Measurements from ENCODE around the gene RABEPK.
"Not testable (repeated sequence)": the region's sequence is repeated elsewhere in the genome, so short reads cannot be mapped to it uniquely, and the experiment has no call there.

The RABEPK gene

GRCh38 chr9:125234099-125234498 is 33.8 kb downstream of the RABEPK start:
- H3K4me1 Mint-ChIP-seq (ENCODE audit: low read depth), result peaks cover 46% of the 10 kb centered on the region
- not testable (repeated sequence) for H3K4me3 Mint-ChIP-seq; H3K27me3 Mint-ChIP-seq; H3K9me3 Mint-ChIP-seq (ENCODE audit: low read depth); H3K27ac Mint-ChIP-seq
- H3K36me3 Mint-ChIP-seq, result peaks cover 25% of the 10 kb centered on the region

GRCh38 chr9:125235804-125236519 is 35.6 kb downstream of the RABEPK start:
- peaks cover 31% of the 10 kb centered on the region for H3K36me3 Mint-ChIP-seq

DNA sequence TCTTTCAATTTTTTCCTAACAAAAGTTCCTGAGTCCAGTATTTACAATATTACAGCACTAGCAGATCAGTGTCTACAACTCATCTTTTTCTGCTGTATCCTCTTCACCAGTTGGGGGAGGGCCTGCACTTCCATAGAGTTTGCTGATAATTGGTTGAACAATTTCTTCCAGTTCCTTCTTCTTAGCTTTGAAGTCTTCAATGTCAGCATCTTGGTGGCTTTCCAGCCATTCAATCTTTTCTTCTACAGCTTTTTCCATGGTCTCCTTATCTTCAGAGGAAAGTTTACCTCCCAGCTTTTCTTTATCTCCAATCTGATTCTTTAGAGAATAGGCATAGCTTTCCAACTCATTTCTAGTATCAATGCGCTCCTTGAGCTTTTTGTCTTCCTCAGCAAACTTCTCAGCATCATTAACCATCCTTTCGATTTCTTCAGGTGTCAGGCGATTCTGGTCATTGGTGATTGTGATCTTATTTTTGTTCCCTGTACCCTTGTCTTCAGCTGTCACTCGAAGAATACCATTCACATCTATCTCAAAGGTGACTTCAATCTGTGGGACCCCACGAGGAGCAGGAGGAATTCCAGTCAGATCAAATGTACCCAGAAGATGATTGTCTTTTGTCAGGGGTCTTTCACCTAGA is 36.3 kb downstream of the RABEPK start:
- Mint-ChIP-seq H3K4me3 (peak overlapping the region; percentile 98), H3K27ac (peak overlapping the region; percentile 71), H3K36me3 (peaks cover 33% of the 10 kb centered on the region), H3K4me1 (ENCODE audit: low read depth) (peaks cover 49% of the 10 kb centered on the region)
- not testable (repeated sequence) for H3K27me3 Mint-ChIP-seq; H3K9me3 Mint-ChIP-seq (ENCODE audit: low read depth)

More at GRCh38 chr9:125235804-125236519, 35.6 kb downstream of the RABEPK start:
- Mint-ChIP-seq H3K4me1 (ENCODE audit: low read depth) (peaks cover 49% of the 10 kb centered on the region), H3K9me3 (ENCODE audit: low read depth) (no peaks in the 10 kb centered on the region), H3K27ac (peak overlapping the region; percentile 71), H3K27me3 (no peaks in the 10 kb centered on the region), H3K4me3 (peak overlapping the region; percentile 98)

DNA sequence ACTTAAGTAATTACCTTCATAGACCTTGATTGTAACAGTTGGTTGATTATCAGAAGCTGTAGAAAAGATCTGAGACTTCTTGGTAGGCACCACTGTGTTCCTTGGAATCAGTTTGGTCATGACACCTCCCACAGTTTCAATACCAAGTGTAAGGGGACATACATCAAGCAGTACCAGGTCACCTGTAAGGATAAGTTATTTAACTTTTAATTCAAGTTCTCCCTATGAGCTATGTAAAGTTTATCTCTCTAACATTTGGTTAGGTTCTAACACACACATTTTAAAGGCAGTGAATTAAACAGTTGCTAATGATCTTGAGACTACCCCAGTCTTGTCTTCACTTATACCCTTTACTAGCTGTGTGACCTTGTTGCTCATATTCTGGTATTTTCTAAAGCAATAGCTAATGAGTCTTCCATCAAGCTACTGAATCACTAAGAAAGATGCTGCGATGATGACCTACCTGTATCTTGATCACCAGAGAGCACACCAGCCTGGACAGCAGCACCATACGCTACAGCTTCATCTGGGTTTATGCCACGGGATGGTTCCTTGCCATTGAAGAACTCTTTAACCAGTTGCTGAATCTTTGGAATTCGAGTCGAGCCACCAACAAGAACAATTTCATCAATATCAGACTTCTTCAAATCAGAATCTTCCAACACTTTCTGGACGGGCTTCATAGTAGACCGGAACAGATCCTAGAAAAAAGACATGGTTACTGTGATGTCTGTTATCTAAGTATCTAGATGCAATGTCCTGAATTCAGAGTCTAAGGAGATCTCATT is 38.0 kb downstream of the RABEPK start:
- peaks cover 33% of the 10 kb centered on the region for H3K36me3 Mint-ChIP-seq
- no peaks in the 10 kb centered on the region for H3K9me3 Mint-ChIP-seq (ENCODE audit: low read depth)
- H3K4me1 Mint-ChIP-seq (ENCODE audit: low read depth), result peaks cover 57% of the 10 kb centered on the region
- peak overlapping the region; percentile 71 for H3K27ac Mint-ChIP-seq
- no peaks in the 10 kb centered on the region for H3K27me3 Mint-ChIP-seq
- peak overlapping the region; percentile 98 for H3K4me3 Mint-ChIP-seq

DNA sequence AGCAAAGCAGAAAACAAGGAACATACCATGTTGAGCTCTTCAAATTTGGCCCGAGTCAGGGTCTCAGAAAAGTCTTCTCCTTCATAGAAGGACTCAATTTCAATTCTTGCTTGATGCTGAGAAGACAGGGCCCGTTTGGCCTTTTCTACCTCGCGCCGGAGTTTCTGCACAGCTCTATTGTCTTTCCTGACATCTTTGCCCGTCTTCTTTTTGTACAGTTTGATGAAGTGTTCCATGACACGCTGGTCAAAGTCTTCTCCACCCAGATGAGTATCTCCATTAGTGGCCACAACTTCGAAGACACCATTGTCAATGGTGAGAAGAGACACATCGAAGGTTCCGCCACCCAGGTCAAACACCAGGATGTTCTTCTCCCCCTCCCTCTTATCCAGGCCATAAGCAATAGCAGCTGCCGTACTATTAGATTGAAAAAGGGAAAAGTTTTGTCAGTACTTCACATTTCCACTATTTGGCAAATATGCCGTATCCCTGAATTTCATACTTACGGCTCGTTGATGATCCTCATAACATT is 38.6 kb downstream of the RABEPK start:
- Mint-ChIP-seq H3K4me1 (ENCODE audit: low read depth) (peaks cover 59% of the 10 kb centered on the region), H3K27ac (peak overlapping the region; percentile 71), H3K9me3 (ENCODE audit: low read depth) (no peaks in the 10 kb centered on the region), H3K27me3 (no peaks in the 10 kb centered on the region), H3K4me3 (peak overlapping the region; percentile 98), H3K36me3 (peaks cover 33% of the 10 kb centered on the region)

DNA sequence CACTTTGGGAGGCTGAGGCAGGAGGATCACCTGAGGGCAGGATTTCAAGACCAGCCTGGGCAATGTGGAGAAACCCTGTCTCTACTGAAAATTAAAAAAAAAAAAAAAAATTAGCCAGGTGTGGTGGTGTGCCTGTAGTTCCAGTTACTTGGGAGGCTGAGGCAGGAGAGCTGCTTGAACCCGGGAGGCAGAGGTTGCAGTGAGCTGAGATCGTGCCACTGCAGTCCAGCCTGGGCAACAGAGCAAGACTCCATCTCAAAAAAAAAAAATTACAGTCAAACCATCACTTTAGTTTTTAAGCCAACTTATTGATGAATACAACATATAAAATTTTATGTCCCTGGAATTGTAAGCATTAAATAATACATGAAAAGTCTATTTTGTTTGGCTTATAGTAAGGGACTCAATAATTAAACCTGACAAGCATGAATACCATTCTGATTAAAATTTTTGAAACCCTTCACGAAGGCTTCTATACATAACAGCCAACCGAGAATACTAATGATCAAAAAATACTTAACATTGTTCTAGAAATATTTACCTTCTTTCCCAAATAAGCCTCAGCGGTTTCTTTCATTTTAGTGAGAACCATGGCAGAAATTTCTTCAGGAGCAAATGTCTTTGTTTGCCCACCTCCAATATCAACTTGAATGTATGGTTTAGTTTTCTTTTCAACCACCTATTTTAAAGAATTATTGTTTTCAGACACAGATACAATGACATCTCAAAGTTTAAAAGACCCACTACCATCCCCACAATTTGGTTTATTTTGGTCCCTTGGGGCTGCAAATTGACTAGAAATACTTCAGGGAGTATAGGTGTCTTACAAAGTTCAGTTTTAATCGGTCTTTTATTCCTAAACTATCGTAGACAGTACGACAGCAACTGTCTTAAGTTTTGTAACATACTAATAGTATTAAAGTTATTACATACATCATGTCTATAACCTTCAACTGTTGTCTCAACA is 39.6 kb downstream of the RABEPK start:
- Mint-ChIP-seq H3K27me3 (no peaks in the 10 kb centered on the region), H3K9me3 (ENCODE audit: low read depth) (no peaks in the 10 kb centered on the region), H3K4me3 (peak overlapping the region; percentile 98), H3K4me1 (ENCODE audit: low read depth) (peaks cover 58% of the 10 kb centered on the region), H3K36me3 (peaks cover 33% of the 10 kb centered on the region), H3K27ac (peak overlapping the region; percentile 98)

GRCh38 chr9:125240649-125240999 is 40.3 kb downstream of the RABEPK start:
- no peaks in the 10 kb centered on the region for H3K27me3 Mint-ChIP-seq
- peaks cover 51% of the 10 kb centered on the region for H3K4me1 Mint-ChIP-seq (ENCODE audit: low read depth)
- peak overlapping the region; percentile 98 for H3K4me3 Mint-ChIP-seq
- no peaks in the 10 kb centered on the region for H3K9me3 Mint-ChIP-seq (ENCODE audit: low read depth)
- peak overlapping the region; percentile 98 for H3K27ac Mint-ChIP-seq
- peaks cover 29% of the 10 kb centered on the region for H3K36me3 Mint-ChIP-seq

DNA sequence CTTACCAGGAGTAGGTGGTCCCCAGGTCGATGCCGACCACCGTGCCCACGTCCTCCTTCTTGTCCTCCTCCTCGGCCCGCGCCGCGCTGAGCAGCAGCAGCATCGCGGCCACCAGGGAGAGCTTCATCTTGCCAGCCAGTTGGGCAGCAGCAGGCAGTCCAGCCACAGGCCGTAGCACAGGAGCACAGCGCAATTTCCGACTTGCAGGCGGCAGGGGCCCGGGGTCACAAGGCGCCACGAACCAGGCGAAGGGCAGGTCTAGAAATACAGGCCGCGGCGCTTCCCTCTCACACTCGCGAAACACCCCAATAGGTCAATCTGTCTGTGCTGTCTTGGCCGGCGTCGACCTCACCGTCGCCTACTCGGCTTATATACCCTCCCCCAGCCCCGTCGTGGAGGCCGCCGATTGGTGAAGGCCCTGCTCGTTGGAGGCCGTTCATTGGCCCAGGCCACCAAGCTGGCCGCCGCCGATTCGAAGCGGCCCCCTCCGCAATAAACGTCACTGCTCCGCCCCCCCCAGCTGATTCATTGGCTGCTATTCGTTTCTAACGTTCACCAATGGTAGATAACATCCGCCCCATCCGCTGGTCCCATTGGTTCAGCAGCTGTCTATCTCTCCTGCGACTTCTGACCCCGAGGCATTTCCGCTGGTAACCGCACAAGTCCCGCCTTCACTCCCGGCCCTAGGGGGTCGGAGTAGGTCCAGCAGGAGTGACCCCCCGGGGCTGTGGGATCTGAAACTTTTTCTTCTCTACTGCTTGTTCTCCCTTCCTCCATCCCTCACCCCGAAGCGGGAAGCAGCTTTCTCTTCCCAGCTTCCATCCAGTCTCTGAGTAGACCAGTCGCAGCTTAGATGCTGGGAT is 40.9 kb downstream of the RABEPK start, which contains the start of gene HSPA5:
Gene HSPA5, minus strand, starts transcription at position 344 of the 863 bp plus-strand sequence. Its CDS starts 217 bp downstream, at position 127.
- Mint-ChIP-seq H3K36me3 (peaks cover 27% of the 10 kb centered on the region), H3K4me1 (ENCODE audit: low read depth) (peaks cover 45% of the 10 kb centered on the region), H3K27me3 (no peaks in the 10 kb centered on the region), H3K9me3 (ENCODE audit: low read depth) (no peaks in the 10 kb centered on the region), H3K27ac (peak within 1 kb of the TSS; percentile 98), H3K4me3 (peak within 1 kb of the TSS; percentile 98)

- Mint-ChIP-seq H3K36me3 (peaks cover 22% of the 10 kb centered on the region), H3K4me1 (ENCODE audit: low read depth) (peaks cover 36% of the 10 kb centered on the region)
These were observed 41.8 kb downstream of the RABEPK start for GRCh38 chr9:125241863-125242739.

GRCh38 chr9:125243792-125244260 is 43.5 kb downstream of the RABEPK start:
- Mint-ChIP-seq H3K36me3 (peaks cover 11% of the 10 kb centered on the region), H3K4me1 (ENCODE audit: low read depth) (peaks cover 20% of the 10 kb centered on the region), H3K27ac (peak overlapping the region; percentile 79), H3K27me3 (no peaks in the 10 kb centered on the region), H3K4me3 (peak overlapping the region; percentile 51), H3K9me3 (ENCODE audit: low read depth) (no peaks in the 10 kb centered on the region)

More at GRCh38 chr9:125241863-125242739, 41.8 kb downstream of the RABEPK start:
- Mint-ChIP-seq H3K4me3 (peak overlapping the region; percentile 98), H3K27ac (peak overlapping the region; percentile 98), H3K27me3 (no peaks in the 10 kb centered on the region), H3K9me3 (ENCODE audit: low read depth) (no peaks in the 10 kb centered on the region)

DNA sequence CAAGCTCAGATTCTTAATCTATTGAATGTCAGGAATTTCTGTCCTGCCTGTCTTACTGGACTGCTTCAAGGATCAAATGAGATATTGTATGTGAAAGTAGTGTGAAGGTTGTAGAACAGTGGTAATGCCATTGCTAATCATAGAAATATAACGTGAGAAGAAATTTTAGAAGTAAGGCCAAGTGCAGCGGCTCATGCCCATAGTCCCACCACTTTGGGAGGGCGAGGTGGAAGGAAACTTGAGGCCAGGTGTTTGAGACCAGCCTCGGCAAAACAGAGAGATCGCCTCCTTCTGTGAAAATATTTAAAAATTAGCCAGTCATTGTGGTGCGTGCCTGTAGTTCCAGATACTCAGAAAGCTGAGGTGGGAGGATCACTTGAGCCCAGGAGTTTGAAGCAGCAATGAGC is 45.9 kb downstream of the RABEPK start:
- H3K9me3 Mint-ChIP-seq (ENCODE audit: low read depth), result no peaks in the 10 kb centered on the region
- H3K4me3 Mint-ChIP-seq, result no peak overlapping the region
- no peak overlapping the region for H3K27ac Mint-ChIP-seq
- no peaks in the 10 kb centered on the region for H3K36me3 Mint-ChIP-seq
- H3K27me3 Mint-ChIP-seq, result no peaks in the 10 kb centered on the region
- H3K4me1 Mint-ChIP-seq (ENCODE audit: low read depth), result peaks cover 15% of the 10 kb centered on the region

DNA sequence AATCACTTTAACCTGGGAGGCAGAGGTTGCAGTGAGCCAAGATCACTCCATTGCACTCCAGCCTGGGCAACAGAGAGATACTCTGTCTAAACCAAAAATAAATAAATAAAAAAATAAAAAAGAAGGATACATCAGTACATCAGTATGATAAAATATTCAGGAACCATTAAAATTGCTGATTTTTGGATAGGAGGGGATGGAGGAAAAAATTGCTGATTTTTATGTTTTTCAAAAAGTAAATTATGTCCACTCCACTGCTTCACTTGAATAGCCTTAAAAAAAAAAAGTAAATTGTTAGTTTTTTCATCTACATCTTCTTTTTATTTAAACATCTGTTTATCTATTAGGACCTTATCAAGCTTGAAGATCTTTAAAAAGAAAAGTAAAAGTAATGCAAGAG is 53.9 kb downstream of the RABEPK start:
- Mint-ChIP-seq H3K36me3 (no peaks in the 10 kb centered on the region), H3K27ac (no peak overlapping the region), H3K27me3 (no peaks in the 10 kb centered on the region), H3K4me3 (no peak overlapping the region), H3K4me1 (ENCODE audit: low read depth) (no peaks in the 10 kb centered on the region), H3K9me3 (ENCODE audit: low read depth) (no peaks in the 10 kb centered on the region)

Measured in activated naive CD8-positive, alpha-beta T cell (primary cell).